Uterus (tissue), 2 donors: Measurements from ENCODE around the gene EPHA6.

Experiments
- POLR2A ChIP-seq, 2 donors: fragments of 450-650 bp; IDR thresholded peaks; one replicate each; pipeline ENCODE4 v1.6.1; 2016; ENCODE audit warnings: antibody characterized with exemption in 2 of 2, mild to moderate bottlenecking in 1 of 2, moderate library complexity in 1 of 2
- TF ChIP-seq, protein P1 (sequence below), 4 experiments: fragments of 200-600 bp in 2 of 4; fragments of 450-650 bp in 2 of 4; sonication (generic) in 2 of 4; IDR thresholded peaks; one replicate each; pipeline ENCODE4 v1.5.1; 2016 to 2019; ENCODE audit warnings: antibody characterized with exemption in 4 of 4, mild to moderate bottlenecking in 2 of 4, moderate library complexity in 1 of 4

DNA sequence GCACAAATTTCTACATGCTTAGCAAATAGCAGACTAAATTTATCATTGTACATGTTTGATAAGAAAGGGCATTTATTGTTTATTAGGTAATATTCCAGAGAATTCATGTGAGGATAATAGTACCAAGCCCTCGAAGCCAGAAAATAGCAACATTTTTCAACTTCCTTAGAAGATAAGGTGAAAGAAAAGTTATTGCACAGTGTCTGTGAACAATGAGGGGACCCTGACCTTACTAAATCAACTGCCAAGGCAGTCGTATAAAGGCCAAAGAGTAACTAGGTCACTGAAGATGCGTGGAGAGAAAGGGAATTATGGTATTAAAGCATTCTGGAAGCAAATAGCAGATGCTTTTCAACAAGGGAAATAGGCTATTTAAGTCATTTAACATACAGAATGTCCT lies 929.9 kb downstream of the EPHA6 start:
- TF ChIP-seq, protein P1, sequence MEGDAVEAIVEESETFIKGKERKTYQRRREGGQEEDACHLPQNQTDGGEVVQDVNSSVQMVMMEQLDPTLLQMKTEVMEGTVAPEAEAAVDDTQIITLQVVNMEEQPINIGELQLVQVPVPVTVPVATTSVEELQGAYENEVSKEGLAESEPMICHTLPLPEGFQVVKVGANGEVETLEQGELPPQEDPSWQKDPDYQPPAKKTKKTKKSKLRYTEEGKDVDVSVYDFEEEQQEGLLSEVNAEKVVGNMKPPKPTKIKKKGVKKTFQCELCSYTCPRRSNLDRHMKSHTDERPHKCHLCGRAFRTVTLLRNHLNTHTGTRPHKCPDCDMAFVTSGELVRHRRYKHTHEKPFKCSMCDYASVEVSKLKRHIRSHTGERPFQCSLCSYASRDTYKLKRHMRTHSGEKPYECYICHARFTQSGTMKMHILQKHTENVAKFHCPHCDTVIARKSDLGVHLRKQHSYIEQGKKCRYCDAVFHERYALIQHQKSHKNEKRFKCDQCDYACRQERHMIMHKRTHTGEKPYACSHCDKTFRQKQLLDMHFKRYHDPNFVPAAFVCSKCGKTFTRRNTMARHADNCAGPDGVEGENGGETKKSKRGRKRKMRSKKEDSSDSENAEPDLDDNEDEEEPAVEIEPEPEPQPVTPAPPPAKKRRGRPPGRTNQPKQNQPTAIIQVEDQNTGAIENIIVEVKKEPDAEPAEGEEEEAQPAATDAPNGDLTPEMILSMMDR (IDR thresholded peaks at IDR 0.05) = no peak
- TF ChIP-seq POLR2A (IDR thresholded peaks at IDR 0.05) = no peak
